ENCODE results near the gene DCC. TPM values are rescaled to one million over a fixed set of nuclear protein-coding genes. Genes with fewer than 3 reads are reported as not detected.

Gene DCC
- total RNA-seq, 3 donors from 2014 or later, result under 0.01 to 1.6 (median 0.15) TPM

DNA sequence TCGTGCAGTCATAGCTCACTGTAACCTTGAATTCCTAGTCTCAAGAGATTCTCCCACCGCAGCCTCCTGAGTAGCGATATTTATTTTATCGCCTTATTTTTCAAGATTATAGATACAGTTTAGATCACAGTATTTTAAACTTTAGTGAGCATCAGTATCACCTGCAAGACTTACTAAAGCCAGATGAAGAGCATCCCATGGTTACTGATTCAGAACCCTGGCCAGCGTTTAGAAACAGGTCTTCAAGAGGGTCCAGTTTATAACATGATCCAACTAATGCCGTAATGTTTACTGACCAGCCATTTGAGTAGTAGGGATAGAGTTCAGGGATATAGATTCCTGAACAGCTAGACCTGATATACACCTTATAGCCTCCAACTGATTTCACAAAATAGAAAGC lies 146.1 kb downstream of the DCC start:
- Histone ChIP-seq H3K4me1 (no peaks in the 10 kb centered on the region), H3K27ac (no peak overlapping the region), H3K36me3 (no peaks in the 10 kb centered on the region), H3K9me3 (no peaks in the 10 kb centered on the region), H3K4me3 (no peak overlapping the region), H3K27me3 (peaks cover 0 to 5% of the 10 kb centered on the region in 2 donors)
- no peak for DNase-seq (ENCODE audit: low spot score in 2 of 2)
- intact Hi-C loops (cut with DNase I; ENCODE audit: low total_unique reads), result no loop called here
- TF ChIP-seq POLR2A (IDR thresholded peaks at IDR 0.05), result no peak
- TF ChIP-seq, protein P1, sequence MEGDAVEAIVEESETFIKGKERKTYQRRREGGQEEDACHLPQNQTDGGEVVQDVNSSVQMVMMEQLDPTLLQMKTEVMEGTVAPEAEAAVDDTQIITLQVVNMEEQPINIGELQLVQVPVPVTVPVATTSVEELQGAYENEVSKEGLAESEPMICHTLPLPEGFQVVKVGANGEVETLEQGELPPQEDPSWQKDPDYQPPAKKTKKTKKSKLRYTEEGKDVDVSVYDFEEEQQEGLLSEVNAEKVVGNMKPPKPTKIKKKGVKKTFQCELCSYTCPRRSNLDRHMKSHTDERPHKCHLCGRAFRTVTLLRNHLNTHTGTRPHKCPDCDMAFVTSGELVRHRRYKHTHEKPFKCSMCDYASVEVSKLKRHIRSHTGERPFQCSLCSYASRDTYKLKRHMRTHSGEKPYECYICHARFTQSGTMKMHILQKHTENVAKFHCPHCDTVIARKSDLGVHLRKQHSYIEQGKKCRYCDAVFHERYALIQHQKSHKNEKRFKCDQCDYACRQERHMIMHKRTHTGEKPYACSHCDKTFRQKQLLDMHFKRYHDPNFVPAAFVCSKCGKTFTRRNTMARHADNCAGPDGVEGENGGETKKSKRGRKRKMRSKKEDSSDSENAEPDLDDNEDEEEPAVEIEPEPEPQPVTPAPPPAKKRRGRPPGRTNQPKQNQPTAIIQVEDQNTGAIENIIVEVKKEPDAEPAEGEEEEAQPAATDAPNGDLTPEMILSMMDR (IDR thresholded peaks at IDR 0.05), result no peak
- no peak for TF ChIP-seq POLR2AphosphoS5 (IDR thresholded peaks at IDR 0.05)

DNA sequence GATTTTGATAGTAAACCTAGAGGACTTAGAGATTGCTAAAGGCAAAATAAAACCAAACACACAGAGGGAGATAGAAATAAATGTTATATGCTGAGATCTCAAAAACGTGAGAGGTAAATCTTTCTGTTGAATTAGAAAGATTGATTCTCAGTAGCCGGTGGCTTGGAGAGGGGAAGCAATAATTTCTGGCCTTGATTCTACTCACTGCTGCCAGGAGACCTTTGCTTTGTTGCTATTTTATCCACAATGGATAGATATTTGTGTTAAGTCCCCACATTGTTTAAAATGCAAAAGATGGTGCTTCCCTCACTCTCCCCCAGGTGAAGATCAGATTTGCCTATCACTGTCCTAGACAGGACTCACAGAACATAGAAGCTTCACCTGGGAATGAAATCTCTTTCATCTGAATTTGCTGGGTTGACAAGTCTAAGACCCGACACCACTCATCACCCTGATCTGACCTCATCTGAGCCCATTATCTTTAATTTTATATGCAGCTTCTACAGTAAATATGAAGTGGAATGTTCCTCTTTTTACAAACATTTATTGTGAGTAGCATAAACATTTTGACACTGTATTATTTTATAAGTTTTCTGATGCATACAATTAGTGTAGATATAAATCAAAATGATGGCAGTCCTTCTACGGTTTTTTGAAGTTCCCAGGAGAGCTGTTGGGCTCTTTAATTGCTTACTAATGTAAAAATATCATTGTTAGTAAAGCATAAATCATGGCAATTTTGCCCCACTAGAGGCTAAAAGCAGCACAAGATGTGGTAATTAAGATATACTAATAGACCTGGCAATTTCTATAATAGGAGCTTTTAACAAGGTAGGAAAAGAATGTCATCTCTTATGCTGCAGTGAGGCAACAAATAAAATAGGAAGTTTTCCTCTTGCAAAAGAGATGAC lies 149.7 kb downstream of the DCC start:
- Histone ChIP-seq H3K4me1 (no peaks in the 10 kb centered on the region), H3K27me3 (peaks cover 0 to 5% of the 10 kb centered on the region in 2 donors), H3K36me3 (no peaks in the 10 kb centered on the region), H3K27ac (no peak overlapping the region), H3K9me3 (peaks cover 0 to 28% of the 10 kb centered on the region in 2 donors), H3K4me3 (no peak overlapping the region)
- TF ChIP-seq, protein P1 (IDR thresholded peaks at IDR 0.05), result no peak
- TF ChIP-seq POLR2AphosphoS5 (IDR thresholded peaks at IDR 0.05), result no peak
- TF ChIP-seq POLR2A (IDR thresholded peaks at IDR 0.05), result no peak
- DNase-seq (ENCODE audit: low spot score in 2 of 2), result no peak
- intact Hi-C loops (cut with DNase I; ENCODE audit: low total_unique reads), result no loop called here

- H3K9me3 ChIP-seq, result peaks cover 0 to 36% of the 10 kb centered on the region in 2 donors
- no peaks in the 10 kb centered on the region for H3K4me1 ChIP-seq
- intact Hi-C loops (cut with DNase I; ENCODE audit: low total_unique reads), result no loop called here
- H3K36me3 ChIP-seq, result no peaks in the 10 kb centered on the region
- H3K4me3 ChIP-seq, result no peak overlapping the region
- H3K27ac ChIP-seq, result no peak overlapping the region
- no peak for DNase-seq (ENCODE audit: low spot score in 2 of 2)
- H3K27me3 ChIP-seq, result no peaks in the 10 kb centered on the region
- TF ChIP-seq POLR2A (IDR thresholded peaks at IDR 0.05) (no peak), POLR2AphosphoS5 (IDR thresholded peaks at IDR 0.05) (no peak)
- TF ChIP-seq, protein P1 (IDR thresholded peaks at IDR 0.05), result no peak
Observed at GRCh38 chr18:52496426-52496825, 156.4 kb downstream of the DCC start.

- H3K4me1 ChIP-seq, result no peaks in the 10 kb centered on the region
Observed at GRCh38 chr18:52499016-52499415, 159.0 kb downstream of the DCC start.

GRCh38 chr18:52499644-52500043 lies 159.6 kb downstream of the DCC start:
- Histone ChIP-seq H3K27me3 (no peaks in the 10 kb centered on the region), H3K9me3 (peaks cover 0 to 9% of the 10 kb centered on the region in 2 donors), H3K36me3 (no peaks in the 10 kb centered on the region), H3K27ac (no peak overlapping the region), H3K4me1 (no peaks in the 10 kb centered on the region), H3K4me3 (no peak overlapping the region)
- TF ChIP-seq POLR2A (IDR thresholded peaks at IDR 0.05) (no peak), POLR2AphosphoS5 (IDR thresholded peaks at IDR 0.05) (no peak)
- TF ChIP-seq, protein P1 (IDR thresholded peaks at IDR 0.05), result no peak
- DNase-seq (ENCODE audit: low spot score in 2 of 2), result no peak
- intact Hi-C loops (cut with DNase I; ENCODE audit: low total_unique reads), result no loop called here

More at GRCh38 chr18:52499016-52499415, 159.0 kb downstream of the DCC start:
- Histone ChIP-seq H3K27me3 (no peaks in the 10 kb centered on the region), H3K27ac (no peak overlapping the region), H3K9me3 (peaks cover 0 to 14% of the 10 kb centered on the region in 2 donors), H3K36me3 (no peaks in the 10 kb centered on the region), H3K4me3 (no peak overlapping the region)
- intact Hi-C loops (cut with DNase I; ENCODE audit: low total_unique reads), result no loop called here
- no peak for DNase-seq (ENCODE audit: low spot score in 2 of 2)
- TF ChIP-seq POLR2AphosphoS5 (IDR thresholded peaks at IDR 0.05), result no peak
- TF ChIP-seq, protein P1 (IDR thresholded peaks at IDR 0.05), result no peak
- no peak for TF ChIP-seq POLR2A (IDR thresholded peaks at IDR 0.05)
